ENCODE data around the gene LRRC14B. TPM values are rescaled to one million over a fixed set of nuclear protein-coding genes. Genes with fewer than 3 reads are reported as not detected.

Gene LRRC14B
- total and polyA plus RNA-seq, 2 of the 13 experiments (the other 11 are each of a cell fraction or from before 2014, with no cell fraction given): not detected

GRCh38 chr5:160173-160510, 31.2 kb upstream of the LRRC14B start (continued):
- TF ChIP-seq EZH2 (conservative IDR thresholded peaks at IDR 0.05; ENCODE audit: low read depth, low read length): no peak

- H3K79me2 ChIP-seq (ENCODE audit: insufficient read depth, low read length): no peaks in the 10 kb centered on the region
- no peaks in the 10 kb centered on the region for H3K9me3 ChIP-seq (ENCODE audit: low read length)
- BruUV-seq (replicated peaks): no TSS peak
- H3K4me2 ChIP-seq (ENCODE audit: low read depth, low read length): no peak overlapping the region
- in situ Hi-C loops (cut with HindIII; ENCODE audit: extremely low pct_ligation_motif_present, low pct_unique_long_range_greater_than_20kb) (no loop called here), intact Hi-C loops (cut with micrococcal nuclease; ENCODE audit: unreplicated experiment) (no loop called here)
- H2AFZ ChIP-seq (ENCODE audit: low read length): no peak overlapping the region
- FAIRE-seq: no peak
- no peak for ATAC-seq
- H3K4me1 ChIP-seq (ENCODE audit: insufficient read depth, low read length): no peaks in the 10 kb centered on the region
- 11% methylated on average over 16 of the region's 23 CpGs for WGBS (ENCODE audit: low lambda C conversion rate)
- CTCF ChIA-PET (ENCODE audit: low intra/inter-chr PET ratio, low total read pairs): no interaction called here
- no peak overlapping the region for H3K27ac ChIP-seq (ENCODE audit: extremely low read length, insufficient read depth, low read length)
- H3K27me3 ChIP-seq (ENCODE audit: control insufficient read depth in 1 of 2, insufficient read depth in 2 of 2, low read length in 2 of 2): peaks cover 12 to 55% of the 10 kb centered on the region in 2 experiments
- no peaks in the 10 kb centered on the region for H4K20me1 ChIP-seq (ENCODE audit: insufficient read depth, low read length)
- no peak overlapping the region for H3K9ac ChIP-seq (ENCODE audit: insufficient read depth, low read depth, low read length)
- TF ChIP-seq ZFP1 (CRISPR knock-in tag; IDR thresholded peaks at IDR 0.05) (no peak), EZH2 (conservative IDR thresholded peaks at IDR 0.05; ENCODE audit: low read depth, low read length) (0 out of 2 replicates have a peak, but pooled peaks have one; percentile 44)
- no peaks in the 10 kb centered on the region for H3K36me3 ChIP-seq (replicated peaks in 1 of 2; ENCODE audit: control insufficient read depth in 1 of 2, insufficient read depth in 2 of 2, low read length in 2 of 2)
- no peak overlapping the region for H3K4me3 ChIP-seq (replicated peaks in 1 of 3; ENCODE audit: insufficient read depth in 1 of 3, low read depth in 2 of 3, low read length in 3 of 3)
- DNase-seq (ENCODE audit: low spot score): no peak
- POLR2A ChIA-PET: no interaction called here
These were observed 30.1 kb upstream of the LRRC14B start for GRCh38 chr5:160921-161802.

- no peak for ATAC-seq
- Histone ChIP-seq H3K4me2 (ENCODE audit: low read depth, low read length) (no peak overlapping the region), H3K27ac (ENCODE audit: extremely low read length, insufficient read depth, low read length) (no peak overlapping the region), H3K27me3 (ENCODE audit: control insufficient read depth in 1 of 2, insufficient read depth in 2 of 2, low read length in 2 of 2) (peaks cover 11 to 49% of the 10 kb centered on the region in 2 experiments), H3K36me3 (replicated peaks in 1 of 2; ENCODE audit: control insufficient read depth in 1 of 2, insufficient read depth in 2 of 2, low read length in 2 of 2) (no peaks in the 10 kb centered on the region), H3K9ac (ENCODE audit: insufficient read depth, low read depth, low read length) (no peak overlapping the region), H3K79me2 (ENCODE audit: insufficient read depth, low read length) (no peaks in the 10 kb centered on the region), H3K9me3 (ENCODE audit: low read length) (no peaks in the 10 kb centered on the region), H3K4me1 (ENCODE audit: insufficient read depth, low read length) (no peaks in the 10 kb centered on the region), H4K20me1 (ENCODE audit: insufficient read depth, low read length) (no peaks in the 10 kb centered on the region), H2AFZ (ENCODE audit: low read length) (no peak overlapping the region), H3K4me3 (replicated peaks in 1 of 3; ENCODE audit: insufficient read depth in 1 of 3, low read depth in 2 of 3, low read length in 3 of 3) (no peak overlapping the region)
- in situ Hi-C loops (cut with HindIII; ENCODE audit: extremely low pct_ligation_motif_present, low pct_unique_long_range_greater_than_20kb): no loop called here
- no TSS peak for BruUV-seq (replicated peaks)
- FAIRE-seq: no peak
- ChIA-PET POLR2A (no interaction called here), CTCF (ENCODE audit: low intra/inter-chr PET ratio, low total read pairs) (no interaction called here)
- intact Hi-C loops (cut with micrococcal nuclease; ENCODE audit: unreplicated experiment): no loop called here
- no peak for DNase-seq (ENCODE audit: low spot score)
- WGBS (ENCODE audit: low lambda C conversion rate): 40% methylated on average over 4 of the region's 17 CpGs
- TF ChIP-seq ZNF546 (CRISPR knock-in tag; conservative IDR thresholded peaks at IDR 0.05) (no peak), SALL2 (CRISPR knock-in tag; IDR thresholded peaks at IDR 0.05) (no peak), STAT5B (CRISPR knock-in tag; IDR thresholded peaks at IDR 0.05) (no peak), ZNF160 (CRISPR knock-in tag; IDR thresholded peaks at IDR 0.05) (no peak), ZNF704 (CRISPR knock-in tag; IDR thresholded peaks at IDR 0.05; ENCODE audit: borderline replicate concordance) (no peak), SIX4 (CRISPR knock-in tag; IDR thresholded peaks at IDR 0.05) (no peak), ATF2 (CRISPR knock-in tag; IDR thresholded peaks at IDR 0.05) (no peak), ZBTB7B (CRISPR knock-in tag; IDR thresholded peaks at IDR 0.05) (no peak), SOX13 (IDR thresholded peaks at IDR 0.05) (no peak), SOX13 (CRISPR knock-in tag; conservative IDR thresholded peaks at IDR 0.05 in 1 of 2, IDR thresholded peaks at IDR 0.05 in 1 of 2) (no peak), ZNF563 (CRISPR knock-in tag; IDR thresholded peaks at IDR 0.05) (no peak), HNRNPUL1 (IDR thresholded peaks at IDR 0.05; ENCODE audit: low read depth, low read length) (no peak), ZNF484 (CRISPR knock-in tag; IDR thresholded peaks at IDR 0.05; ENCODE audit: borderline replicate concordance, low read depth) (no peak), ZNF713 (CRISPR knock-in tag; IDR thresholded peaks at IDR 0.05) (no peak)
These were observed 29.5 kb upstream of the LRRC14B start for GRCh38 chr5:161803-162110.
